Measurements from ENCODE around the gene PTPN1.

Gene PTPN1

DNA sequence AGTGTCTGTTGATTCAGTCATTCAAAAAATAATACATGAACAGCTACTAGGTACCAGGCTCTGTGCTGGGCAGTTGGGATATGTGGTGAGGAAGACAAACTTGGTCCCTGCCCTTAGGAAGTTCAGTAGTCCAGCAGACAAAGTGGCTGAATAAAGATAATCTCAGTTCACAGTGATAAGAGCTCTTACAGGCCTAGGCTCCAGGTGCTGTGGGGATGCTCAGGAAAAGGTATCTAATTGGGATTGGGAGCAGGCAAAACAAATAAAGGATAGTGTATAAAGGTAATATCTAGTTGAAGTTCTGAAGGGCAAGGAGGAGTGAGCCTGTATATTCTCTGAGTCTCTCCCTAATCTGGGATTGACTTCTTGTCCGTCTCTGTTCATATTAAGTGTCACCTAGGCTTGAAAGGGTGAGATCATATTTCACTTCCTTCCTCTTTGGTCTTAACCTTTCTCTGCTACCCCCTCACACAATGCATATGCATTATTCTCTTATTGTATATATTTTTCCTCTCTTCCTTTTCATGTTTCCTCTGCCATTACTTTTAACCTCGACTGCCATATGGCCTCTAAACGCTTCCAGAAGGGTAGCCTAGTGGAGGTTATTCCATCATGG, 13.5 kb downstream of the PTPN1 start:
- Histone ChIP-seq H3K9me3 (ENCODE audit: severe bottlenecking) (no peaks in the 10 kb centered on the region), H3K27me3 (ENCODE audit: insufficient read depth, poor library complexity, severe bottlenecking) (no peaks in the 10 kb centered on the region), H3K36me3 (ENCODE audit: low read depth) (peaks cover 87% of the 10 kb centered on the region), H3K27ac (ENCODE audit: poor library complexity, severe bottlenecking) (peak overlapping the region; percentile 88), H3K4me1 (ENCODE audit: insufficient read depth, poor library complexity, severe bottlenecking) (peaks cover 61% of the 10 kb centered on the region), H3K4me3 (ENCODE audit: severe bottlenecking) (no peak overlapping the region)
- TF ChIP-seq, protein P1, sequence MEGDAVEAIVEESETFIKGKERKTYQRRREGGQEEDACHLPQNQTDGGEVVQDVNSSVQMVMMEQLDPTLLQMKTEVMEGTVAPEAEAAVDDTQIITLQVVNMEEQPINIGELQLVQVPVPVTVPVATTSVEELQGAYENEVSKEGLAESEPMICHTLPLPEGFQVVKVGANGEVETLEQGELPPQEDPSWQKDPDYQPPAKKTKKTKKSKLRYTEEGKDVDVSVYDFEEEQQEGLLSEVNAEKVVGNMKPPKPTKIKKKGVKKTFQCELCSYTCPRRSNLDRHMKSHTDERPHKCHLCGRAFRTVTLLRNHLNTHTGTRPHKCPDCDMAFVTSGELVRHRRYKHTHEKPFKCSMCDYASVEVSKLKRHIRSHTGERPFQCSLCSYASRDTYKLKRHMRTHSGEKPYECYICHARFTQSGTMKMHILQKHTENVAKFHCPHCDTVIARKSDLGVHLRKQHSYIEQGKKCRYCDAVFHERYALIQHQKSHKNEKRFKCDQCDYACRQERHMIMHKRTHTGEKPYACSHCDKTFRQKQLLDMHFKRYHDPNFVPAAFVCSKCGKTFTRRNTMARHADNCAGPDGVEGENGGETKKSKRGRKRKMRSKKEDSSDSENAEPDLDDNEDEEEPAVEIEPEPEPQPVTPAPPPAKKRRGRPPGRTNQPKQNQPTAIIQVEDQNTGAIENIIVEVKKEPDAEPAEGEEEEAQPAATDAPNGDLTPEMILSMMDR (IDR thresholded peaks at IDR 0.05; ENCODE audit: poor library complexity, severe bottlenecking) = no peak
- DNase-seq (ENCODE audit: low spot score) = peak; percentile 21
- ATAC-seq (ENCODE audit: low read depth) = 0 out of 3 replicates have a peak, but pooled peaks have one; percentile 3

DNA sequence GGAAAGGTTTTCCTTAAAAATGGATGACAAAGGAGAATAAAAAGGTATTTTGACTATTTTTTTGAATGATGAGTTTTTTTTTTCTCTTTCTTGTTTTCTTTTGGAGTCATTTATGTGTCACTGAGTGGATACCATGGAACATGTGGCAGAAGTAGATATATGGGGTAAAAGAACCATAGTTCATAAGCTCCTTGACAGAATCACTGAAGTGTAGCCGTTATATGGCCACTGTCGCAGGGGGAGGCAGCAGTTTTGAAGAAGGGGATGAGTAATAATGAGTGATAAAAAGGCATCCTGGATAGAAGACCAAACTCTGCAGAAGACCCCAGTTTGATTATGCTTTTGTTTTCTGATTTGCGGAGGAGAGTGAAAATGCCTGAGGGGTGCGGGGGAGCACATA, 15.5 kb downstream of the PTPN1 start:
- H3K27ac ChIP-seq (ENCODE audit: poor library complexity, severe bottlenecking) = no peak overlapping the region
- DNase-seq (ENCODE audit: low spot score) (peak; percentile 15), ATAC-seq (ENCODE audit: low read depth) (no peak)
- no peak overlapping the region for H3K4me3 ChIP-seq (ENCODE audit: severe bottlenecking)
- peaks cover 86% of the 10 kb centered on the region for H3K36me3 ChIP-seq (ENCODE audit: low read depth)
- no peaks in the 10 kb centered on the region for H3K9me3 ChIP-seq (ENCODE audit: severe bottlenecking)
- no peaks in the 10 kb centered on the region for H3K27me3 ChIP-seq (ENCODE audit: insufficient read depth, poor library complexity, severe bottlenecking)
- TF ChIP-seq, protein P1 (IDR thresholded peaks at IDR 0.05; ENCODE audit: poor library complexity, severe bottlenecking) = no peak
- H3K4me1 ChIP-seq (ENCODE audit: insufficient read depth, poor library complexity, severe bottlenecking) = peaks cover 52% of the 10 kb centered on the region

DNA sequence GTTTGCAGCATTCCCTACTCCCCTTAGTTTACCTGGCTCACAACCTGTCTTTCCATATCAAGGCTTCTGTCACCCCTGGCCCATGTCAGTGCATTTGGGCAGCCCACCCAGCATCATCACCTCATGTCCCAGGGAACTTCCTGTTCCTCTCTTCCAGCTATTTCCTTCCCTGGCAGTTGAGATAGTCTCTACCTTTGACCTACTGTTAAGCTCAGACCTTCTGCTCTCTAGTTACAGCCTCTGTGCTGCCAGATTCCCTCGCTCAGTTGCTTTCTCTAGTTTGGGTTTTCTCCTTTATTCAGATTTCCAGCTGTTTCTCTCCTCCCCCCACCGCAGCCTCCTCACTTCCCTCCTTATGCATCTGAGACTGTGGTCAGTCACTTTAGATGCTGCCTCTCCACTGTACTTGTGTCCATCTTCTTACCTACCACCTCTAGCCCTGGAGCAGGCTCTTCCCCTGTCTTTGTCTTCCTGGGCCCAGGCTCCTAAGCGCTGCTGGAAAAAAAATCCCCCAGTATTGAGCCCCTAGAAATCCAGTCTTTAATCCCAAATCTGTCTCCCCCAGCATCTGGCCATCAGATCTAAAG, 16.3 kb downstream of the PTPN1 start:
- H3K9me3 ChIP-seq (ENCODE audit: severe bottlenecking) = no peaks in the 10 kb centered on the region
- no peak overlapping the region for H3K4me3 ChIP-seq (ENCODE audit: severe bottlenecking)
- peaks cover 44% of the 10 kb centered on the region for H3K4me1 ChIP-seq (ENCODE audit: insufficient read depth, poor library complexity, severe bottlenecking)
- no peak for ATAC-seq (ENCODE audit: low read depth)
- TF ChIP-seq, protein P1 (IDR thresholded peaks at IDR 0.05; ENCODE audit: poor library complexity, severe bottlenecking) = no peak
- DNase-seq (ENCODE audit: low spot score) = peak; percentile 52
- H3K36me3 ChIP-seq (ENCODE audit: low read depth) = peaks cover 82% of the 10 kb centered on the region
- no peaks in the 10 kb centered on the region for H3K27me3 ChIP-seq (ENCODE audit: insufficient read depth, poor library complexity, severe bottlenecking)
- no peak overlapping the region for H3K27ac ChIP-seq (ENCODE audit: poor library complexity, severe bottlenecking)

DNA sequence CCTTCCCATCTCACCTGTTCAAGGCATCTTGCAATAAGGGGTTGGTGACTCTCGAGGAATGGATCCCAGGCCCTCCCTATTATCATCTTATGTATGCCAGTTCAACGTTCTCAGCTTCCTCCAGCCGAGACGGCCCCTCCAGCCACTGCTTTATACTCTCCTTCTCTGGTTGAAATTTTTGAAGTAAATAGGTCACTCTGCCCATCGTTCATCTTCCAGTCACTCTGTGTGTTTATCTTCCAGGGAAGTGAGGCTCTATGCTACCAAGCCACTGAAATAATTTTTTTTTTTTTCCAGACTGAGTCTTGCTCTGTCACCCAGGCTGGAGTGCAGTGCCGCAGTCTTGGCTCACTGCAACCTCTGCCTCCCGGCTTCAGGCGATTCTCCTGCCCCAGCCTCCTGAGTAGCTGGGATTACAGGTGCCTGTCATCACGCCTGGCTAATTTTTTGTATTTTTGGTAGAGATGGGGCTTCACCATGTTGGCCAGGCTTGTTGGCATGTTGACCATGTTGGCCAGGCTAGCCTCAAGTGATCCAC, 17.0 kb downstream of the PTPN1 start:
- Histone ChIP-seq H3K27me3 (ENCODE audit: insufficient read depth, poor library complexity, severe bottlenecking) (no peaks in the 10 kb centered on the region), H3K36me3 (ENCODE audit: low read depth) (peaks cover 78% of the 10 kb centered on the region), H3K4me3 (ENCODE audit: severe bottlenecking) (no peak overlapping the region), H3K27ac (ENCODE audit: poor library complexity, severe bottlenecking) (no peak overlapping the region), H3K9me3 (ENCODE audit: severe bottlenecking) (no peaks in the 10 kb centered on the region), H3K4me1 (ENCODE audit: insufficient read depth, poor library complexity, severe bottlenecking) (peaks cover 43% of the 10 kb centered on the region)
- no peak for ATAC-seq (ENCODE audit: low read depth)
- TF ChIP-seq, protein P1 (IDR thresholded peaks at IDR 0.05; ENCODE audit: poor library complexity, severe bottlenecking) = no peak
- DNase-seq (ENCODE audit: low spot score) = peak; percentile 47

DNA sequence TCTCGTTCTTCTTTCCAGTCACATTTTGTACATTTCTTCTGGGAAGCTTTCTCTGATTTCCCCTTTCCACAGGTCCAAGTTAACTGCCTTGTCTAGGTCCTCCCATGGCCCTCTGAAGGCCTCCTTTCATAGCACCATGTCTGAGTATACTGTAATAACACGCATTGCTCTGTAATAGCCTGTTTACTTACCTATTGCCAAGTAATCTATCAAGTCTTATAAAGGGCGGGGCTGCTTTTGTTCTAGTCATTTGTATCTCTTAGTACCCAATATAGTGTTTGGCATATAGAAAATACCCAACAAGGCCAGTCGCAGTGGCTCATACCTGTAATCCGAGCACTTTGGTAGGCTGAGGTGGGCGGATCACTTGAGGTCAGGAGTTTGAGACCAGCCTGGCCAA, 17.9 kb downstream of the PTPN1 start:
- peak; percentile 44 for DNase-seq (ENCODE audit: low spot score)
- TF ChIP-seq, protein P1 (IDR thresholded peaks at IDR 0.05; ENCODE audit: poor library complexity, severe bottlenecking) = no peak
- Histone ChIP-seq H3K36me3 (ENCODE audit: low read depth) (peaks cover 70% of the 10 kb centered on the region), H3K4me1 (ENCODE audit: insufficient read depth, poor library complexity, severe bottlenecking) (peaks cover 44% of the 10 kb centered on the region), H3K9me3 (ENCODE audit: severe bottlenecking) (no peaks in the 10 kb centered on the region), H3K27me3 (ENCODE audit: insufficient read depth, poor library complexity, severe bottlenecking) (no peaks in the 10 kb centered on the region), H3K4me3 (ENCODE audit: severe bottlenecking) (no peak overlapping the region), H3K27ac (ENCODE audit: poor library complexity, severe bottlenecking) (peak overlapping the region; percentile 13)
- ATAC-seq (ENCODE audit: low read depth) = peak; percentile 23; the same call in 1 of the 3 replicates

Data from RWPE2 (cell line).